Measurements from ENCODE around the gene TNC. TPM values are rescaled to one million over a fixed set of nuclear protein-coding genes. Genes with fewer than 3 reads are reported as not detected.

TNC gene
- total RNA-seq, 2 donors from 2014 or later, result 1.6 to 4.2 TPM

DNA sequence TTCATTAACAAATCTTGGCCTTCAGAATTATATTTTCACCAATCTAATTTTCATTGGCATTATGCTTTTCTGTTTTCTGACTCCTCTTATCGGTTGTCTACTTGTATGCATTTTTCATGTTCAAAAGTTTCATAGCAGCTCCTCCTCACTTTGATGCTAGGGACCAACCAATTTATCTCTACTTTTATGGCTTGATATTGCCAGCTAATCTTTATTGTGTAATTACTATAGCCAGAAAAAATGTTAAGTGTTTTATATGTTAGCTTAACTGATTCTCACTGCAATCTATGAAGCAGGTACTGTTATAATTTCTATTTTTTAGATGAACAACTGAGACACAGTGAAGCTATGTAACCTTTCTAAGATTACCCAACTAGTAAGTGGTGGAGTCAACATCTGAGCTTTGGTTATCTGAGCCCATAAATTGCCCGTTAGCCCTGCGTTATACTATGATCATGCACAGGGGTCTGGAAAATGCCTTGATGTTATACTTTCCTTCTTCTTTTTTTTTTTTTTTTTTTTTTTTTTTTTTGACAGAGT is 34.4 kb upstream of the TNC start:
- Histone ChIP-seq H3K36me3 (replicated peaks in 1 of 2; ENCODE audit: insufficient read depth in 1 of 2, low read depth in 2 of 2) (no peaks in the 10 kb centered on the region), H3K27ac (no peak overlapping the region), H3K4me3 (no peak overlapping the region), H3K27me3 (no peaks in the 10 kb centered on the region), H3K4me1 (no peaks in the 10 kb centered on the region), H3K9me3 (no peaks in the 10 kb centered on the region)
- DNase-seq (no peak), ATAC-seq (no peak)
- TF ChIP-seq, protein P1, sequence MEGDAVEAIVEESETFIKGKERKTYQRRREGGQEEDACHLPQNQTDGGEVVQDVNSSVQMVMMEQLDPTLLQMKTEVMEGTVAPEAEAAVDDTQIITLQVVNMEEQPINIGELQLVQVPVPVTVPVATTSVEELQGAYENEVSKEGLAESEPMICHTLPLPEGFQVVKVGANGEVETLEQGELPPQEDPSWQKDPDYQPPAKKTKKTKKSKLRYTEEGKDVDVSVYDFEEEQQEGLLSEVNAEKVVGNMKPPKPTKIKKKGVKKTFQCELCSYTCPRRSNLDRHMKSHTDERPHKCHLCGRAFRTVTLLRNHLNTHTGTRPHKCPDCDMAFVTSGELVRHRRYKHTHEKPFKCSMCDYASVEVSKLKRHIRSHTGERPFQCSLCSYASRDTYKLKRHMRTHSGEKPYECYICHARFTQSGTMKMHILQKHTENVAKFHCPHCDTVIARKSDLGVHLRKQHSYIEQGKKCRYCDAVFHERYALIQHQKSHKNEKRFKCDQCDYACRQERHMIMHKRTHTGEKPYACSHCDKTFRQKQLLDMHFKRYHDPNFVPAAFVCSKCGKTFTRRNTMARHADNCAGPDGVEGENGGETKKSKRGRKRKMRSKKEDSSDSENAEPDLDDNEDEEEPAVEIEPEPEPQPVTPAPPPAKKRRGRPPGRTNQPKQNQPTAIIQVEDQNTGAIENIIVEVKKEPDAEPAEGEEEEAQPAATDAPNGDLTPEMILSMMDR (IDR thresholded peaks at IDR 0.05), result no peak
- no peak for TF ChIP-seq POLR2A (IDR thresholded peaks at IDR 0.05)
- intact Hi-C loops (cut with DNase I), result no loop called here
- WGBS, 2 donors, result 81 to 83% methylated on average over 3 of the region's 3 CpGs

DNA sequence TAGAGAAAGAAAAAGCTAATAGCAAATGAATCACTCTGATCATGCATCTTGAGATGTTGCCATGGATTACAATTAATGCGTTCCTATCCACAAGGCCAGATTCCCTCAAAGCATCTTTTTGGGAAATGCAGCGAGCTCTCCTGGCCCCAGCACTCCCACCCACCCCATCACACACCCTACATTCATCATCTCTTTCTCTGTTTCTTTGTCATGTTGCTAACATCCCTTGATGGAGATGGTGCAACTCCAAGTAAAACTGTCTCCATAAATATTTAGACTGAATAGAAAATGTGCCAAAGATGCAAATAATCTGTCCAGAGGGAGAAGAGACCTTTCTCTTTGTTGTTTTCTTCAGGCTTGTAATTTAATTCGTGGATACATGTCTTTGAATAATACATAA is 30.8 kb upstream of the TNC start:
- intact Hi-C loops (cut with DNase I), result no loop called here
- H3K4me3 ChIP-seq, result no peak overlapping the region
- ATAC-seq (no peak), DNase-seq (no peak)
- H3K9me3 ChIP-seq, result no peaks in the 10 kb centered on the region
- no peaks in the 10 kb centered on the region for H3K4me1 ChIP-seq
- no peak overlapping the region for H3K27ac ChIP-seq
- no peak for TF ChIP-seq POLR2A (IDR thresholded peaks at IDR 0.05)
- TF ChIP-seq, protein P1 (IDR thresholded peaks at IDR 0.05), result no peak
- no peaks in the 10 kb centered on the region for H3K27me3 ChIP-seq
- WGBS, 2 donors, result 42 to 57% methylated on average over 3 of the region's 3 CpGs
- H3K36me3 ChIP-seq (replicated peaks in 1 of 2; ENCODE audit: insufficient read depth in 1 of 2, low read depth in 2 of 2), result no peaks in the 10 kb centered on the region

DNA sequence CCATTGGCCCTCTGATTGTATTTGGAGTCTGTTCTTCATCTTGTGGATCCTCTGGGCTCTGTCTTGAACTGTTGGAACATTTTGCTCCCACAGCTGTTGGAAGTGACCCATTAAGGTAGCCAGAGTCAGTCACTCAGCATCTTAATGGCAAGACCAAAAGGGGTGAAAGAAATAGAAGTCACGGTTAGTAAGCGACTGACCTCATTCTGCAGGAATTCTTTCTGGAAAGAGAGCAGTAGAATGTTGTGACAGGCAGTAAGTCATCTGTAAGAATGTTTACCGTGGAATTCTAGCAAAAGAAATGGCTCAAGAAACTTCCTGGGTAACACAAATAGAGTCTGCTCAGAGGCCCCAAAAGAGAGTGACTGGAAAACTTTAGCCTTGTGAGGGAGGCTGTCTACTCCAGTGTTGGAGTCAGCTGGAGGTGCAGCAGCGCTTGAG is 28.6 kb upstream of the TNC start:
- WGBS, 2 donors, result 54 to 66% methylated on average over 4 of the region's 4 CpGs
- Histone ChIP-seq H3K9me3 (no peaks in the 10 kb centered on the region), H3K27me3 (no peaks in the 10 kb centered on the region), H3K4me3 (no peak overlapping the region), H3K27ac (no peak overlapping the region), H3K4me1 (no peaks in the 10 kb centered on the region), H3K36me3 (replicated peaks in 1 of 2; ENCODE audit: insufficient read depth in 1 of 2, low read depth in 2 of 2) (no peaks in the 10 kb centered on the region)
- peak; percentile 30 for ATAC-seq
- peak in 1 of 4 donors; percentile 33 for DNase-seq
- TF ChIP-seq, protein P1 (IDR thresholded peaks at IDR 0.05), result no peak
- no peak for TF ChIP-seq POLR2A (IDR thresholded peaks at IDR 0.05)
- intact Hi-C loops (cut with DNase I), result no loop called here

DNA sequence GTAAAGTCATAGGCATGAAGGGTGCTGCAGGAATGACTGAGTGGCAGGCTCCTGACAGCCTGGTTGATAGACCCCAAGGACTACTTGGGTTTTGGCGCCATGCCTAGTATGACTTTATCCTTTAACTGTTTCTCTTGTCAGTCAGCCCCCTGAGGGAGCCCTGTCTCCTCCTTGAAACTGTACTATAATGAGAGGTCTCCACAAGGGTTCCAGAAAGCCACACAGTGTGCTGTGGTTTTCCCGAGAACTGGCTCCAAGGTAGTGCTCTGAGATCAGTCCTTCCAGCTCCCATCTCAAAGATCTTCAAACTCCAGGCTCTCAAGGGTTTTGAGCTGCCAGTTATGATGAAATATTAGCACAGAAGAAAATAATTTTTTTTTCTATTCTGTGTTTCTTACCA is 26.7 kb upstream of the TNC start:
- Histone ChIP-seq H3K27me3 (no peaks in the 10 kb centered on the region), H3K36me3 (replicated peaks in 1 of 2; ENCODE audit: insufficient read depth in 1 of 2, low read depth in 2 of 2) (no peaks in the 10 kb centered on the region), H3K27ac (no peak overlapping the region), H3K4me1 (no peaks in the 10 kb centered on the region), H3K9me3 (no peaks in the 10 kb centered on the region), H3K4me3 (no peak overlapping the region)
- no peak for DNase-seq
- TF ChIP-seq, protein P1 (IDR thresholded peaks at IDR 0.05), result no peak
- TF ChIP-seq POLR2A (IDR thresholded peaks at IDR 0.05), result no peak
- intact Hi-C loops (cut with DNase I), result no loop called here
- WGBS, 2 donors, result 44 to 69% methylated on average over 2 of the region's 2 CpGs
- no peak for ATAC-seq

DNA sequence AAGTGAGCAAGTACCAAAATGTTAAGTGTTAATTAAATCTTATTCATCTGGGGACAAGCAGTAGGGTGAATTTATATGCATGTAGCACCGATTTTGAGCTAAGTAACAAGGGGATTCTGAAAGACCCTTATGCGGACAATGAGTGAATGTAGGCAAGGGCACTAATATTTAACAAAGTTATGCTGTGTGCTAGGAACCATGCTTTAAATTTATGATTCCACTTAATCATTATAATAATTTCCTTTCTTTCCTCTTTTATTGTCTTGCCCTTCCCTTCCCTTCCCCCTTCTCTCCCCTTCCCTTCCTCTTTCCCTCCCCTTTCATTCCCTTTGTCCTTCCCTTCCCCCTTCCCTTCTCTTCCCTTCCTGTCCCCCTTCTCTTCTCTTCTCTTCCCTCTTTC is 25.7 kb upstream of the TNC start:
- no peaks in the 10 kb centered on the region for H3K4me1 ChIP-seq
- intact Hi-C loops (cut with DNase I), result no loop called here
- H3K36me3 ChIP-seq (replicated peaks in 1 of 2; ENCODE audit: insufficient read depth in 1 of 2, low read depth in 2 of 2), result no peaks in the 10 kb centered on the region
- H3K27ac ChIP-seq, result no peak overlapping the region
- TF ChIP-seq POLR2A (IDR thresholded peaks at IDR 0.05), result no peak
- TF ChIP-seq, protein P1 (IDR thresholded peaks at IDR 0.05), result no peak
- 44 to 50% methylated on average over 2 of the region's 2 CpGs for WGBS, 2 donors
- no peak overlapping the region for H3K4me3 ChIP-seq
- no peaks in the 10 kb centered on the region for H3K9me3 ChIP-seq
- ATAC-seq (no peak), DNase-seq (no peak)
- no peaks in the 10 kb centered on the region for H3K27me3 ChIP-seq
